K562 (cell line): ENCODE measurements around the gene FES. TPM values are rescaled to one million over a fixed set of nuclear protein-coding genes. Genes with fewer than 3 reads are reported as not detected.

ENCODE experiments used
- ARID2 ChIP-seq: fragments of 450-650 bp; IDR thresholded peaks from 2 replicates; pipeline ENCODE4 v1.6.1; 2017; ENCODE audit warnings: antibody characterized with exemption, mild to moderate bottlenecking
- ARID3A ChIP-seq: IDR thresholded peaks from 2 replicates; pipeline ENCODE4 v1.6.1; 2012; ENCODE audit warnings: low read depth, low read length, improper control_type of control experiment, borderline replicate concordance
- CXXC5 ChIP-seq: fragments of 250-450 bp; sonication (Bioruptor Pico); IDR thresholded peaks from 2 replicates; pipeline ENCODE4 v1.8.0; 2022; ENCODE audit warnings: inconsistent platforms, mild to moderate bottlenecking, moderate library complexity
- DEAF1 ChIP-seq: fragments of 450-650 bp; formaldehyde crosslinking; IDR thresholded peaks from 2 replicates; pipeline ENCODE4 v1.4.0; 2020; ENCODE audit warnings: mild to moderate bottlenecking, moderate library complexity
- FOXP4 ChIP-seq: sonication (generic); formaldehyde crosslinking; IDR thresholded peaks from 2 replicates; pipeline ENCODE4 v1.8.0; 2022; ENCODE audit warnings: mild to moderate bottlenecking, missing genetic modification reagents, borderline replicate concordance
- HMGXB4 ChIP-seq: sonication (generic); formaldehyde crosslinking; IDR thresholded peaks from 2 replicates; pipeline ENCODE4 v1.8.1; 2023; ENCODE audit warnings: mild to moderate bottlenecking, missing genetic modification reagents
- ID3 ChIP-seq, 2 experiments: fragments of 250-450 bp in 1 of 2; fragments of 450-650 bp in 1 of 2; sonication (Bioruptor Pico) in 1 of 2; IDR thresholded peaks; 2 replicates each; pipeline versions ENCODE4 v1.6.1 to v1.8.0; 2016 to 2021; ENCODE audit warnings: mild to moderate bottlenecking in 2 of 2, moderate library complexity in 2 of 2, missing compliant biosample characterization in 1 of 2, missing genetic modification characterization in 1 of 2
- KLF13 ChIP-seq: fragments of 450-650 bp; IDR thresholded peaks from 2 replicates; pipeline ENCODE4 v1.6.1; 2016; ENCODE audit warnings: missing genetic modification characterization, low read depth, mild to moderate bottlenecking, missing compliant biosample characterization, moderate library complexity, borderline replicate concordance
- MCM5 ChIP-seq: fragments of 450-650 bp; IDR thresholded peaks from 2 replicates; pipeline ENCODE4 v1.6.1; 2016; ENCODE audit warnings: low read depth
- NFRKB ChIP-seq: fragments of 450-650 bp; IDR thresholded peaks from 2 replicates; pipeline ENCODE4 v1.6.1; 2016; ENCODE audit warnings: low read depth
- PML ChIP-seq: IDR thresholded peaks from 2 replicates; pipeline ENCODE4 v1.6.1; 2012; ENCODE audit warnings: low read length, inconsistent platforms
- POLR2A ChIP-seq: fragments of 450-650 bp; conservative IDR thresholded peaks from 2 replicates; pipeline ENCODE4 v1.6.1; 2016
- POU5F1 ChIP-seq: fragments of 150-350 bp; IDR thresholded peaks from 2 replicates; pipeline ENCODE4 v1.6.1; 2014; ENCODE audit warnings: borderline replicate concordance, low read length, low read depth, mild to moderate bottlenecking; ENCODE audit not compliant: partially characterized antibody
- PURB ChIP-seq: sonication (generic); formaldehyde crosslinking; IDR thresholded peaks from 2 replicates; pipeline ENCODE4 v1.9.0; 2021; ENCODE audit warnings: low read depth, mild to moderate bottlenecking, missing genetic modification reagents
- SIRT6 ChIP-seq: IDR thresholded peaks from one replicate; pipeline ENCODE4 v1.6.1; 2012; ENCODE audit warnings: low read depth, mild to moderate bottlenecking, control low read depth, inconsistent platforms, low read length, moderate library complexity
- SRSF3 ChIP-seq: fragments of 200-400 bp; formaldehyde crosslinking; IDR thresholded peaks from 2 replicates; pipeline ENCODE4 v1.6.1; 2016; ENCODE audit warnings: mild to moderate bottlenecking, low read length, moderate library complexity; ENCODE audit not compliant: insufficient read depth
- WHSC1 ChIP-seq: IDR thresholded peaks from one replicate; pipeline ENCODE4 v1.6.1; 2012; ENCODE audit warnings: low read length, control low read depth, inconsistent platforms
- XRCC5 ChIP-seq: fragments of 200-400 bp; formaldehyde crosslinking; IDR thresholded peaks from 2 replicates; pipeline ENCODE4 v1.6.1; 2017; ENCODE audit warnings: low read depth, mild to moderate bottlenecking, low read length
- ZNF324 ChIP-seq: fragments of 250-450 bp; sonication (Bioruptor Pico); IDR thresholded peaks from 2 replicates; pipeline ENCODE4 v1.4.0; 2020; ENCODE audit warnings: mild to moderate bottlenecking
- ZNF57 ChIP-seq: fragments of 450-650 bp; formaldehyde crosslinking; IDR thresholded peaks from 2 replicates; pipeline ENCODE4 v1.4.0; 2020; ENCODE audit warnings: mild to moderate bottlenecking, moderate library complexity
- polyA plus RNA-seq, 8 experiments: library from polyadenylated mRNA; depleted of rRNA in 4 of 8; stranded (reverse) in 5 of 8; unstranded in 3 of 8; fragments of >200 nt; fragmentation: Nextera tagmentation in 2 of 8; fragmentation: Illumina TruSeq in 1 of 8; extraction: Ambion mirVana in 2 of 8; extraction: Trizol in 1 of 8; gene quantifications; 2 replicates each; pipeline versions ENCODE4 v1.2.1 to v1.2.3, GENCODE V29; 2011 to 2014; ENCODE audit warnings: inconsistent platforms in 1 of 8, missing spikeins in 1 of 8
- total RNA-seq, 7 experiments: library from RNA; depleted of rRNA in 6 of 7; stranded (reverse); fragments of >200 nt in 6 of 7; fragmentation: Illumina TruSeq in 2 of 7; extraction: Trizol in 2 of 7; gene quantifications; 2 replicates each; pipeline versions ENCODE4 v1.2.1 to v1.2.3, GENCODE V29; 2011 to 2021; ENCODE audit warnings: low replicate concordance in 1 of 7

The FES gene
- total and polyA plus RNA-seq, 9 of the 15 experiments (the other 6 are each of a cell fraction or from before 2014, with no cell fraction given): 0.38 to 2.6 (median 0.82) TPM

GRCh38 chr15:90870354-90871138 is 13.8 kb upstream of the FES start (continued):
- no peak for TF ChIP-seq ID3 (CRISPR knock-in tag; IDR thresholded peaks at IDR 0.05)
- TF ChIP-seq ID3 (tag; IDR thresholded peaks at IDR 0.05): no peak
- TF ChIP-seq SIRT6: no peak
- TF ChIP-seq ZNF57 (CRISPR knock-in tag): no peak
- no peak for TF ChIP-seq HMGXB4 (CRISPR knock-in tag)
- TF ChIP-seq XRCC5: 0 out of 2 replicates have a peak, but pooled peaks have one; percentile 8
- TF ChIP-seq FOXP4 (CRISPR knock-in tag): no peak
- no peak; the same call in 1 of the 2 replicates for TF ChIP-seq CXXC5 (CRISPR knock-in tag)
- 0 out of 2 replicates have a peak, but pooled peaks have one; percentile 44 for TF ChIP-seq NFRKB
- no peak for TF ChIP-seq WHSC1
- no peak for TF ChIP-seq ARID2
- no peak for TF ChIP-seq MCM5
- no peak for TF ChIP-seq KLF13
- TF ChIP-seq PML: peak; percentile 38
- no peak for TF ChIP-seq SRSF3
- TF ChIP-seq POLR2A: peak; percentile 27; the same call in 1 of the 2 replicates
- no peak for TF ChIP-seq POU5F1
- no peak for TF ChIP-seq DEAF1 (CRISPR knock-in tag)
- no peak for TF ChIP-seq PURB (CRISPR knock-in tag)
- TF ChIP-seq ARID3A: no peak
- no peak for TF ChIP-seq ZNF324 (CRISPR knock-in tag)
